GM21529 (cell line): Measurements from ENCODE around the gene SP110.
"Not testable (repeated sequence)": the region's sequence is repeated elsewhere in the genome, so short reads cannot be mapped to it uniquely, and the experiment has no call there.

ENCODE experiments used
- ATAC-seq: cut with Tn5 transposase; IDR thresholded peaks from one replicate; pipeline ENCODE4 v1.9.1; 2021; ENCODE audit not compliant: unreplicated experiment

Gene SP110

DNA sequence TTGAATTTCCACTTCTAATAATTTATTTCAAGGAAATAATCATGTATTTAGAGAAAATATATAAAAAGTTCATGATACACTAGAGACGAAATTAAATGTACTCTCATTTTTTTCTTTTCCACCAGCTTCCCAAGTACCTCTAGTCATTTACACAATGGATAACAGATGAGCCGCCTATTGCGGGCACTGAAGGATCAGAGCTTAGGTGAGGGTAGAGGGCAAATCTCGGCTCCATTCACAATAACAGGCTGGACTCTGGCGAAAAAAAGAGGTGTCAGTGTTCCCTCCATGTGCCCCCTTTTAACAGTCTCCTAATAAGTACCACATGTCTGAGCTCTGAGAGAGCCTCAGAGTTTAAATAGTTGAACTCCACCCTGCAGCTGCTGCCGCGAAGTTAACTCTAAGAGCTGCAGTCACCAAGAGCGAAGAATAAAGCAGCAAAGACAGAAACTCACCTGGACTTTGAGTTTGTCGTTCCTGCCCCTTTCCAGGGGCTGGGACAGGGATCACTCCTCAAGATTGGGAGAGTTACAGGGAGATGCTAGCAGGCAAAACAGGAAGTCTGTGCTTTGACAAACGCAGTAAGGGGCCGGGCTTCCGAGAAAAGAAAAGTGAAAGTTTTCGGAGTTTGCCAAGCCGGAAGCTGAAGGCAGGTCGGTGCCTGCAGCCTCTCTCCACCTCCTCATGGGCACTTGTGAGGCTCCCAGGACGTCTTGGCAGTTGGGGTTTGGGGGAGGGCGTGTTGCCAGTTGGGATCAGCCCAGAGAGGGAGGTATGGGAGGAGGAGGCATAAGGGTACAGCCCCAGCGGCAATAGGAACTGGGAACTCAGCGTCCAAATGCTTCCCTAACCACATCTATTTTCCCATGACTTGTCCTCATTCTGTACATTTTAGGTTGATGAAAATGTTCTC lies at the start of gene SP110:
TSS of gene SP110 (minus strand) at position 566 of the 913 bp plus-strand sequence. CDS start 3,057 bp downstream, outside the sequence.
- ATAC-seq = peak; percentile 80

DNA sequence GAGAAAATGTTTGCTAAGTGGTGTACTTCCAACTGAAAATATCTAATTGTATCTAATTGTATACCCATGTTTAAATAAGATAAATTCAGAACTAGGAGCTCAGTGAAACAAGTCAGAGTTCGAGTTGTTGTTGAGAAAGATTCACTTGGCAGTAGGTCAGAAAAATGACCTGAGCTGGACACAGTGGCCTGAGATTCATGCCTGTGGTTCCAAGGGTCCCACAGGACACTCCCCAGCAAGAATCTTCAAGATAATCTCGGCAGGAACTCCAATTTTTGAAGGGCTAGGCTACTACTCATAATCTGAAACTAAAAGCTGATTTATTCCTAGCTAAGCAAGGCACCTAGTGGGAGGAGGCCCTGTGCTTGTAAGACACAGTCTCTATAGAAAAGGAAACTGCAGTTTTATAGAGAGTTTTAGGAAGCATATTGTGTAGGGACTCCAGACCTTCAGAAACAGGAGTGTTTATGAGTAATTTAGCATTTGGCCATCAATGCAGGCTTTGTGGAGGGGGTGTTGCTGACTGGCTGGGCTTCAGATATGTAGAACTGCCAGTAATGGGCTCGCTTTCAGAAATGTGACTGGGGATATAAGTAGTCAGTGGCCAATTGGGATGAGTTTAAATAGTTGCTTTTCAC lies 48.9 kb upstream of the SP110 start:
- peak; percentile 63 for ATAC-seq

DNA sequence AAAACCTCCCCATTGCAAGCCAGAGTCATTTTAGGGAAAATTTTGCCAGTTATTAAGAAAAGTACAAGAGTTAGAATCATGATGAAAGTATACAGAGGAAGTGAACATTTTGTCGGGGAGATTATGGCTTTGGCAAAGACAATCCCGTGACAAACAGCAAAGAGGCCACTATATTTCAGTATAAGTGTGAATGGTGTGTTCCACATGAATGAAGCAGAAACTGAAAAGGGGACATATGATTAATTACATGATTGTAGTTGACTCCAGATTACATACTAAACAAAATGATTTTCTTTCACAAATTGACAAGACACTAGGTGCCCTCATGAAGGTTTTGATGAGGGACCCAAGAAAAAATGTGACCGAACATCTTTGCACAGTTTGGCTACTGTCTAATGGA lies 47.8 kb upstream of the SP110 start:
- peak; percentile 54 for ATAC-seq

DNA sequence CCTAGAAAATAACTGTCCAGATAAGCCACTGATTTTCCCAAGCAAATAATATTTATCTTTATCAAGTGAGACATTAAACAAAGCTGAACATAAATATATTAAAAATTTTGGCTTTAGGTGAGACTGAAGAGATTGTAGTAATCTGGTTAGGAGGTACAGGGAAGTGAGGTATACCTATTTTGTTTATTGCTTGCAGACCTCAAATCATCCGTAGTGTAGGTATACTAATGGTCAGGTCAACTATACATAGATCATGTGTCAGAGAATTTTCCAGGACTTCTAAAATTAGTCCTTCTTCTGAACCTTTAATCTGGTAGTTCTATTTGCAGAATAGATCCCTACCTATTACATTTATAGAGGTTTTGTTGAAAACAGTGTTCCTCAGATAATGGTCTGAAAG lies 47.3 kb upstream of the SP110 start:
- ATAC-seq = peak; percentile 24

DNA sequence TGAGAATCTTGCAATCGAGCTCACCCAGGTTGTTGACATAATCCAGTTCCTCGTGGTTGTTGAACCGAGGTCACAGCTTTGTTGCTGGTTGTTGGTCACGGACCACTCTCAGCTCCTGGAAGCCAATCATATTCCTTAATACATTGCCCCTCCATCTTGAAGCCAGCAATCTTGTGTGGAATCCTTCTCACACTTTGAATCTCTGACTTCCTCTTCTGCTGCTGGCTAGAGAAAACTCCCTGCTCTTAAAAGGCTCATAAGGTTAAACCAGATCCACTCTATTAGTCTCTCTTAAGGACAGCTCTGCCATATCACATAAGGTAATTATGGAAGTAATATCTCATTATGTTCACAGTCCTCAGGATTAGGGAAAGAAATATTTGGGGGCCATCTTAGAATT lies 46.9 kb upstream of the SP110 start:
- ATAC-seq = no peak

DNA sequence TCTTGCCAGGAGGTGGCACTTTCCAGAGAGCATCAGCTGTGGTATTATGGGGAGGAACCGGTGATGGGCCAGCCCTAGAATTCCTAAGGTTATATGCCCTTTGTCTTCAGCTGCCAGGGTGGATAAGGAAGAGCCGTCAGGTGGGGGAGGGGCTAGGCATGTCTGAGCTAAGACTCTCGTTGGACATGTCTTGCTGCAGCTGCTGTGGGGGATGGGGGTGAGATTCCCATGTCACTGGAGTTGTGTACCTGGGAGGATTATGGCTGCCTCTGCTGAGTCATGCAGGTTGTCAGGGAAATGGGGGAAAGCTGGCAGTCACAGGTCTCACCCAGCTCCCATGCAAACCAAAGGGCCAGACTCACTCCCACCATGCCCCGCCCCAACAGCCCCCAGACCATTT lies 45.2 kb upstream of the SP110 start:
- ATAC-seq = not testable (repeated sequence)

DNA sequence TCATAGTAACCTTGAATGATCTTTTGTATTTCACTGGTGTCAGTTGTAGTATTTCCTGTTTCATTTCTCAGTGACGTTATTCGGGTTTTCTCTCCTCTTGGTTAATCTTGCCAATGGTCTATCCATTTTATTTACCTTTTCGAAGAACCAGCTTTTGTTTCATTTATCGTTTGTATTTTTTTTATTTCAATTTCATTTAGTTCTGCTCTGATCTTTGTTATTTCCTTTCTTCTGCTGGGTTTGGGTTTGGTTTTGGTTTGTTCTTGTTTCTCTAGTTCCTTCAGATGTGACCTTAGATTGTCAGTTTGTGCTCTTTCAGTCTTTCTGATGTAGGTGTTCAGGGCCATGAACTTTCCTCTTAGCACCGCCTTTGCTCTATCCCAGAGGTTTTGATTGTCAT lies 42.5 kb upstream of the SP110 start:
- ATAC-seq = no peak

DNA sequence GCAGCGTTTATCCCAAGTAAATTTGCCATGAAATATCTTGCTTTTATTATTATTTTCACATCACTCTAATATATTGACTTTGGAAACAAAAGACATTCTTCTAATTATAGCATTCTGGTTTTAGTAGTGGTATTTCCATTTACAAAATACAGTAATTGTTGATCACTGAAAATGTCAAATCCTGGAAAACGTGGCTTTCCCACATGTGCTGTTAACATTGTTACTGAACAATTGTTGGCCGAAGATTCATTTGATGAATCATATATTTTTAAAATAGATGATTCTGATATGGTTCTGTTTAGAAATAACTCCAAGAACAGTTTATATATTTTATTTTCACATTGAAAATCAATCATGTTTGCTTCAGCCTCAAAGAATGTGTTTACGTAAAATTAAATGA lies 38.7 kb upstream of the SP110 start:
- ATAC-seq = no peak

DNA sequence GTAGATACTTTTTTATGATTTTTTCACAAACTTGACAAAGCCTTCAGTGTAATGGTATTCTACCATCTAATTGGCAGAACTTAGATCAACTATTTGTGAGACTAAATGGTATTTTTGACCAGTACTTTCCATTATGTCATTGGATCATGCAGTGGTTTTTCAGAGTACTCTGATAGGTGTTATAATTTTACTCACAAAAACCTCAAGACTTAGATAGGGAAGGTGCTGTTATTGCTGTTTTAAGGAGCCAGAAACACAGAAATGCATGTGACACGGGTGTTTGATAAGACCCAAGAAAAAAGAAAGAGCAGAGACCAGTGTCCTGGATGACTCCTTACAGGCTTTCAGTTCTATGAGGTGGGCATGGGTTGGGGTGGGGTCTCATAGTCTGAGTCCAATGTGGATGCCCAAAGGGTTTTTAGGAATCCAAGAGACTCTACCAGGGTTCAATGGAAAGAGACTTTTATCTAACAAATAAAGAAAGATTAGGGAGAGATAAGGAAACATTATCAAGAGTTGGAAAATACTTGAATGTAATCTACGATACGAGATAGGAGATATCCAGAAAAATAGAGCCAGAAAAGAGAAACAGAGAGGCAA lies 37.0 kb upstream of the SP110 start:
- ATAC-seq = no peak

DNA sequence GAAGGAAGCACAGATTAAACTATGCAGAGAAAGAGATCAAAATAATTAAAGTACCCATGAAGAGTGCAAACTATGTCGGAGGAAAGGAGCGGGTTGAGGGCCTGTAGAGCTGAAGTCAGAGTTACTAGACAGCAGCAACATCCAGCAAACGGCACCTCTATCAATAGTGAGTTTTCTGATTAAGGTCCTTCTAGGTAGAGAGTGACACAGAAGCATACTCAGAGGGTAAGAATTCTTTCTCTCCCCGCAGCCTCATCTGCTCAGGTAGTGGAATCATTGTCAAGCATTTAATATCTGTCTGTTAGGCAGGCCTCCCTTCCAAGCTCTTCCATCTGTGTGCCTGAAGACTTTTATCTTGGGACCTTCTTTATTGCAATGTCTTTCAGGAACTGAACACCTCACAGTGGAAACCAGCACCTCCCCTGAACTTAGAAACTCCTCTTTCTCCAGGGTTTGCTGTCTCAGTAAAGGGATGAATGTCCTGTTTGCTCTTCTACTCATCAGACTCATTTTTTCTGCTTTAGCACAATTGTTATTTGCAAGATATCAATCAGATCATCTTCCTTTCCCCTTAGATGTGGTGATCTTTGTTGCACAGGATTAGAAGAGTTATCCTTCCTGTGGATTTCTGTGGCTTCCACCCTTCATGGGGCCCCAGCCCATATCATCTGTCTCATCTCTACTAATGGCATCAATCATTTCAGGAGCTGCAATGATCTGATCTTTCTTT lies 34.5 kb upstream of the SP110 start:
- no peak for ATAC-seq

DNA sequence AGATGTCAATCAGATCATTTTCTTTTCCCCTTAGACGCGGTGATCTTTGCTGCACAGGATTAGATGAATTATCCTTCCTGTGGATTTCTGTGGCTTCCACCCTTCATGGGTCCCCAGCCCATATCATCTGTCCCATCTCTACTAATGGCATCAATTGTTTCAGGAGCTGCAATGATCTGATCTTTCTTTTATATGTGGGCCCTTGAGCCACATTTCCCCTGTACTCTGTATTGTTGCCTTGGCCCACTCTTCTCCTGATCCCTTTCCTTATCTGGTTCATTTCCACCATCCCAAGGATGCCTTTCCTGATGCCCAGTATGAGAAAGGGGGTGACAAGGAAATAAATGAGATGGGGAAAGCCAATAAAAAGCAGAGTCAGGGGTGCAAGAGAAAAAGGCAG lies 30.4 kb upstream of the SP110 start:
- ATAC-seq = no peak

DNA sequence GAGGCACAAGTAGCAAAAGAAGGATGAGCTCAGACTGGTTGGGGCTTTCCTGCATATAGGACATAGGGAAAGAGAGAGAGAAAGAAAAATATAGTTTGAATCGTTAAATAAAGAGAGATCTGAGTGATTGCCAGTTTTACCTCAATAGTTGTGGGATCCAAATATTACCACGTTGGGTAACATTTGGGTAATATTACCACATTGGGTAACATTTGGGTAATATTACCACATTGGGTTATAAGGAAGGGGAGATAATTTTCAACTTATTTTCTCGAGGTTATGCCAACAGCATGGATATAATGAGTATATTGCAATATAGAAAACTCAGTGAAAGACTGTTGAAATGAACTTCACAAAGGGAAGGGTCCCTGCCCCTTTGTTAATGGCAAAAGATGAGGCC lies 26.4 kb upstream of the SP110 start:
- no peak for ATAC-seq

DNA sequence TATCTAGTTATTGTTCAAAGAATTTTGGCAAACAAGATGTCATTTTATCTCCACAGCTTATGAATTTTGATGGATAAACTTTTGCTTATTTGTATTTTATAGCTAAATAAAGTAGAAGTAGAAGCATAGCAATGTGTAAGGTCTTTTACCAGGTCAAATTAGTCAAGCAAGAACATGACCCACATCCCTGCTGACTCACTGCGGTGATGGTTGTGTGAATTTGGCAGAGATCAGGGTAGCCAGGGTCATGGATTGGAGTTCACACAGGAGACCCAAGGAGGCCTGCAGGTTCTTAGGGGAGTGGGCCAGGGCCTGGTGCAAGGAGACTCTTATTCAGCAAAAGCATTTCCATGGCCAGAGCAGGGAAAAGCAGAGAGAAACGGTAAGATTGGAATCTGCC lies 24.4 kb upstream of the SP110 start:
- ATAC-seq = no peak

DNA sequence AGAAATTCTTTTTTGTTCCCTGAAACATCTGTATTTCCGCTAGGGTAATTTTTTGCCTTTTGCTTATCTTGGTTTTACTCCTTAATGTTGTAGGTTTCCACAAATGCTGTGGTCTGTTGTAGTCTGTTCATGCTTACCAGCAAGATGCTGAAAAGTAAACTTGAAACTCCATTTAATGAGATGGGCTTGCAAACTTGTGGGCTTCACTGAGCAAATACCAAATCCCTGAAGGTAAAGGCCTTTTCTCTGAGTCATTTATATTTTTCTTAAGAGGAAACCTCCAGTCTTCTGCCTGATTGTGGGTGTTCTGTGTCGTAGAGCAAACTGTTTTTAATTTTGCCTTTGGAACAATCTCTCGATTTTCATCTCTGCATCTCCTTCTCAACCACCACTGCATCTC lies 15.1 kb upstream of the SP110 start:
- peak; percentile 74 for ATAC-seq

DNA sequence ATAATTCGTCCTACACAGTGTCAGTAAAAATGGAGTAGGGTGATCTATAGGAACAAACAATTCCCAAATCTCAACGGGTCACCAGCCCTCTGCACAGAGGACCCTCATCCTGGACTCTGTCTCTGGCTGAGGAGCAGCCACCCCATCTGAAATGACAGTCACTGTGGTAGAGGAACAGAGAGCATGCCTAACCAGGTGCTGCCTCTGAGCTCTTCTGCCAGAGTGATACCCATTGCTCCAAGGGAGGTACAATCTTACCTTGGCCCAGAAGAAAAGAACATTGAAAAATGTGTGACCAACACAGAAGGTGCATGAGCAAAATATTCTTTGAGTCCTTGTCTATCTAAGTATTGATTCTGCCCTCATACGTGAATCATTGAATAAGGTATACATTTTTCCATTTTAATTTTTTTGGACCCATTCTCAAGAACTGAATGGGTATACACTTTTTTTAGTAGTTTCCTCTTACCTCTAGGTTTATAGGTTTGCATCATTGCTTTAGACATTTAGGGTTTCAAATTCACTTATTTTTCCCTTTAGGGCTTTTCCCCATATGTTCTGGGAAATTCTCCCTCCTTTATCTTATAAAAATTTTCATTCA lies 14.4 kb upstream of the SP110 start:
- peak; percentile 71 for ATAC-seq

DNA sequence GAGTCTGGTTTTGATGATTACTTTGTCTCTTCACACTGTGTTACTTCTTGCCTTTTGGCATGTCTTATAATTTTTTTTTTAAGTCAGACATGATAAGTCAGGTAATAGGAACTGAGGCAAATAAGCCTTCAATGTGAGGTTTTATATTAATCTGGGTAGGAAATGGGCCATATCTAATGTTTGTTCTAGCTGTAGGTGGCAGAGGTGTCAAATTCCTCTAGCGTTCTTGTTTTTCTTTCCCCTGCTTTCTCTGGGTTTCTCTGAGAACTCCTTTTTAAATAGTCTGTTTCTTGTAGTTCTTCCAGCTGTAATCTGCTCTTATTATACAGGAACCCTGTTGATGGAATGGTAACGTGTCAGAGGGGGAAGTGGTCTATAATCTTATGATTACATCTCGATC lies 11.5 kb upstream of the SP110 start:
- ATAC-seq = no peak

DNA sequence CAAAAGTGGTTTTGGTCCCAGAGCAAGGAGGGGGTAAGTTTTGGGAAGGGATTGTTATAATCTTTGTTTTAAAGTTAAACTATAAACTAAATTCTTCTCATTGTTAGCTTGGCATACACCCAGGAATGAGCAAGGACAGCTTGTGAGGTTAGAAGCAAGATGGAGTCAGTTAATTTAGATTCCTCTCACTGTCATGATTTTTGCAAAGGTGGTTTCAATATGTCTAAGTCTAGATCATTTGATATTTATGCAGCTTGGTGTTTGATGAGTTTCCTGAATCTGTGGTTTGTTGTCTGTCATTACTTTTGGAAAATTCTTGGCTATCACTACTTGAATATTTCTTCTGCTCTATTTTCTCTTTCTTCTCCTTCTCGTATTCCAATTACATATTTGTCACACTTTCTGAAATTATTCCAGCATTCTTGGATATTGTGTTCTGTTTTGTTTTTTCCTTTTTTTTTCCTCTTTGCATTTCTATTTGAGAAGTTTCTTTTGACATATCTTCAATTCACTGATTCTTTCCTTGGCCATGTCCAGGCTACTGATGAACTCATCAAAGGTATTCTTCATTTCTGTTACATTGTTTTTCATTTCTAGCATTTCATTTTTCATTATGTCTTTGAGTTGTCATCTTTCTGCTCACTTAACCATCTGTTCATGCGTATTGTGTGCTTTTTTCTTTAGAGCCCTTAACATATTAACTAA lies 10.9 kb upstream of the SP110 start:
- ATAC-seq = no peak

DNA sequence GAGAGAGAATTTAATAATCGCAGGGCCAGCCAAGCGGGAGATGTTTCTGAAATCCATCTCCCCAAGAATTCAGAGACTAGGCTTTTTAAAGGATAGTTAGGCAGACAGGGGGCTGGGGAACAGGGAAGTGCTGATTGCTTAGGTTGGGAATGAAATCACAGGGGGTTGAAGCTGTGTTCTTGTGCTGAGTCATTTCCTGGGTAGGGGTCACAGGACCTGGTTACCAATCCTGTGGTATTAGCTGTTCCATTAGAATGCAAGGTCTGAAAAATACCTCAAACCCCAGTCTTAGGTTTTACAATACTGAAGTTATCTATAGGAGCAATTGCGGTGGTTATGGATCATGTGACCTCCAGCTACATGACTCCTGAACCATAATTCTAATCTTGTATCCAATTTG lies 10.3 kb upstream of the SP110 start:
- ATAC-seq = no peak

DNA sequence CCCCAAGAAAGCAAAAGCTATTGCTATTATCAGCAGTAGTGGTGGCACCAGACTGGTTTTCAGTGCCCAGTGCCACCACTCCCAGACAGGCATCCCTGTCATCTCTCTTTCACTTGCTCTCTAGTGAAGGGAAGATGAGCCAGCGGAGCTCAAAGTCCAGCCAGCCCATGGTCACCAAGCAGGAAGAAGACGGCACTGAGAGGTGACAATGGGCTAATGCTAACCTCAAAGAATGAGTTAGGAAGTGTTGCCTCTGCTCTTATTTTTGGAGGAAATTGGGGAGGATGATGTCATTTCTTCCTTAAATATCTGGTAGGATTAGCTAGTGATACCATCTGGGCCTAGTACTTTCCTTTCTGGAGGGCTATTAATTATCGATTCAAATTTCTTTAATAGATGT lies 7.4 kb upstream of the SP110 start:
- ATAC-seq = no peak

DNA sequence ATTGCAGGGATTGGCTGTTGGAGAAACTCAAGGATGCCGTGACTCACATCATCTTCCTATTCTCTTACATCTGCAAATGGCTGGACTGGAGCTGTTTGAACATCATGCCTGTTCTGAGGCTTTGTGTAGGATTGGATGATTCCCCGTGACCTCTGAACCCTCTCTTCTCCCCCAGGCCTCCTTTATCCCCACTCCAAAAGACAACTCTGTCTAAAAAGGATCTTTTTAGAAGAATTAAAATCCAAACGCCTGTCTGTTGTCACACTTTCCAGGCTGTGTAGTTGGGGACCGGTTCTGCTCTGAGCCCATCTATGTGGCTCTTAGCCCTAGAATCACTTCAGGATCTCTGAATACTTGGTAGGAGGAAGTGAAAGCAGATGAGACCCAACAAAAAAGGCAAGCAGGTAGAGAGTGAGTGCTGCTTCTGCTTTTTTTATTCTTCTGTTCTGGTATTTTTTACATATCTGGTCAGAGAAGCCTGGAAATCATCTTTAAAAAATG lies 6.3 kb upstream of the SP110 start:
- ATAC-seq = peak; percentile 72
